PFSK-1 (cell line): ENCODE measurements around the gene TOX3.

Experiments used
- FOXP2 ChIP-seq: optimal IDR thresholded peaks from 2 replicates; pipeline ENCODE3; 2011; ENCODE audit warnings: borderline replicate concordance, control low read depth, inconsistent platforms; ENCODE audit not compliant: insufficient read depth; ENCODE audit errors: extremely low read length, extremely low read depth
- POLR2AphosphoS5 ChIP-seq: IDR thresholded peaks from 2 replicates; pipeline ENCODE4 v1.6.1; 2012; ENCODE audit warnings: low read depth, mild to moderate bottlenecking, control low read depth, low read length, moderate library complexity
- REST ChIP-seq, 2 experiments: IDR thresholded peaks; 2 replicates each; pipeline versions ENCODE4 v1.6.1 to v1.8.0; 2011 to 2012; ENCODE audit warnings: low read depth in 2 of 2, low read length in 2 of 2, control low read depth in 1 of 2, inconsistent platforms in 1 of 2, mild to moderate bottlenecking in 1 of 2, moderate library complexity in 1 of 2; ENCODE audit not compliant: insufficient read depth in 1 of 2
- SIN3A ChIP-seq: IDR thresholded peaks from 2 replicates; pipeline ENCODE4 v1.6.1; 2012; ENCODE audit warnings: mild to moderate bottlenecking, low read length, moderate library complexity, borderline replicate concordance; ENCODE audit not compliant: insufficient read depth
- TAF1 ChIP-seq: IDR thresholded peaks from 2 replicates; pipeline ENCODE4 v1.6.1; 2012; ENCODE audit warnings: low read length, control low read depth, borderline replicate concordance; ENCODE audit not compliant: insufficient read depth

The TOX3 gene

GRCh38 chr16:52496051-52496876 is 50.7 kb downstream of the TOX3 start:
- TF ChIP-seq TAF1 = no peak
- no peak for TF ChIP-seq REST (IDR thresholded peaks at IDR 0.05; ENCODE audit: insufficient read depth in 1 of 2, low read depth in 2 of 2, low read length in 2 of 2)
- TF ChIP-seq POLR2AphosphoS5 = no peak
- no peak for TF ChIP-seq FOXP2
- TF ChIP-seq SIN3A = no peak

GRCh38 chr16:52494621-52495020 is 52.3 kb downstream of the TOX3 start:
- TF ChIP-seq POLR2AphosphoS5 (no peak), REST (IDR thresholded peaks at IDR 0.05; ENCODE audit: insufficient read depth in 1 of 2, low read depth in 2 of 2, low read length in 2 of 2) (no peak), TAF1 (no peak)

DNA sequence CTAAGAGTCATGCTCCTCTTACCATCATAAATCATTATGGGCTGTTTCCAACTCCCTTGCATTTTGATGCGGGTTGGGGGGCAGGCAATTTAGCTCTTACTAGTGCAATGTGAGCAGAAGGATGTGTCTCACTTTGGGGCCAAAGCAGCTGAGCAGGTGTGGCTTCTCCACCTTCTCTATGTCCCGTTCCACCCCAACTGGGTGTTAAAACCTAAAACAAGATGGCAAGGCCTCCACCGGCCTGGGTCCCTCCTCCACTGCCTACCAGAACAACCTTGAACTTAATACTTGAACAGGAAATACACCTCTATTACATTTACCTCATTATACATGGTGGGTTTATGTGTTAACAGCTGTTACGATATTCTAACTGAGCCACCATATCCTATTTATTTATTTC is 52.8 kb downstream of the TOX3 start:
- no peak for TF ChIP-seq SIN3A
- no peak for TF ChIP-seq TAF1
- no peak for TF ChIP-seq FOXP2
- no peak for TF ChIP-seq REST (IDR thresholded peaks at IDR 0.05; ENCODE audit: insufficient read depth in 1 of 2, low read depth in 2 of 2, low read length in 2 of 2)
- TF ChIP-seq POLR2AphosphoS5 = no peak

- no peak for TF ChIP-seq SIN3A
- no peak for TF ChIP-seq FOXP2
- no peak for TF ChIP-seq REST (IDR thresholded peaks at IDR 0.05; ENCODE audit: insufficient read depth in 1 of 2, low read depth in 2 of 2, low read length in 2 of 2)
- TF ChIP-seq POLR2AphosphoS5 = no peak
- TF ChIP-seq TAF1 = no peak
Observed at GRCh38 chr16:52492789-52493357, 54.1 kb downstream of the TOX3 start.
